ENCODE results near the gene CAMSAP2. TPM values are rescaled to one million over a fixed set of nuclear protein-coding genes. Genes with fewer than 3 reads are reported as not detected.

The CAMSAP2 gene
- total RNA-seq, 1 donor = 50.3 TPM

DNA sequence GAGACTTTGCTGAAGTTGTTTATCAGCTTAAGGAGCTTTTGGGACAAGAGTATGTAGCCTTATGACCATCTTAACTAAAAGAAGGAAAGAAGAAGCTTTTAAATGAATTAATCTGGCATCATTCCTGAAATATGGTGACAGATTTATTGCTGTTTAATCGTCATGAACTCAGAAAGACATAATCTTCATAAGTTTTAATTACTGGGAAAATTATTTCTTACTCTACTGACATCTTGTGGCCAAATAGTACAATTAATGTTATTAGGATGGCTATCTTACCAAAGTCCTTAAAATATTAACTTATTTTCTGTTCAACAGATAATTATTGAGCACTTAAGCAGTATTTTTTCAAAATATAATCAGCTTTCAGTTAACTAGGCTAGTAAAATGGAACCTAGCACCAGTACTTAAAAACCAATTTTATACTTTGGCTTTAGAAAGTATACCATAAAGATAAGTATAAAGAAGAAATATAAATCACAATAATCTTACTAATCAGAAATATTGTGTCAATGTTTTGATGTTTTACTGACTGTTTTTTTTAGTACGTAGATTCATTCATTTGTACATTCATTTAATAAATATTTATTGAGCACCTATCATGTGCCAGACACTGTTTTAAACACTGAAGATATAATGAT lies 99.4 kb downstream of the CAMSAP2 start:
- Histone ChIP-seq H3K27ac (ENCODE audit: low read depth, low read length) (peak overlapping the region; percentile 82), H3K27me3 (ENCODE audit: insufficient read depth, low read length) (no peaks in the 10 kb centered on the region), H2AFZ (ENCODE audit: low read length) (no peak overlapping the region), H3K4me2 (ENCODE audit: insufficient read depth, low read length) (peak overlapping the region; percentile 23), H3K36me3 (ENCODE audit: insufficient read depth, low read length) (peaks cover 22% of the 10 kb centered on the region), H3K4me1 (ENCODE audit: insufficient read depth, low read length) (peaks cover 22% of the 10 kb centered on the region), H3K79me2 (ENCODE audit: insufficient read depth, low read length) (peaks cover 35% of the 10 kb centered on the region), H3K4me3 (ENCODE audit: insufficient read depth, low read length) (no peak overlapping the region), H4K20me1 (ENCODE audit: insufficient read depth, low read length) (peaks cover 6% of the 10 kb centered on the region), H3K9me3 (ENCODE audit: low read depth, low read length) (no peaks in the 10 kb centered on the region)
- DNase-seq (ENCODE audit: insufficient read length, low spot score, missing footprints) = no peak
- TF ChIP-seq, protein P1, sequence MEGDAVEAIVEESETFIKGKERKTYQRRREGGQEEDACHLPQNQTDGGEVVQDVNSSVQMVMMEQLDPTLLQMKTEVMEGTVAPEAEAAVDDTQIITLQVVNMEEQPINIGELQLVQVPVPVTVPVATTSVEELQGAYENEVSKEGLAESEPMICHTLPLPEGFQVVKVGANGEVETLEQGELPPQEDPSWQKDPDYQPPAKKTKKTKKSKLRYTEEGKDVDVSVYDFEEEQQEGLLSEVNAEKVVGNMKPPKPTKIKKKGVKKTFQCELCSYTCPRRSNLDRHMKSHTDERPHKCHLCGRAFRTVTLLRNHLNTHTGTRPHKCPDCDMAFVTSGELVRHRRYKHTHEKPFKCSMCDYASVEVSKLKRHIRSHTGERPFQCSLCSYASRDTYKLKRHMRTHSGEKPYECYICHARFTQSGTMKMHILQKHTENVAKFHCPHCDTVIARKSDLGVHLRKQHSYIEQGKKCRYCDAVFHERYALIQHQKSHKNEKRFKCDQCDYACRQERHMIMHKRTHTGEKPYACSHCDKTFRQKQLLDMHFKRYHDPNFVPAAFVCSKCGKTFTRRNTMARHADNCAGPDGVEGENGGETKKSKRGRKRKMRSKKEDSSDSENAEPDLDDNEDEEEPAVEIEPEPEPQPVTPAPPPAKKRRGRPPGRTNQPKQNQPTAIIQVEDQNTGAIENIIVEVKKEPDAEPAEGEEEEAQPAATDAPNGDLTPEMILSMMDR (IDR thresholded peaks at IDR 0.05; ENCODE audit: extremely low read depth, low read depth, low read length) = peak; percentile 49

DNA sequence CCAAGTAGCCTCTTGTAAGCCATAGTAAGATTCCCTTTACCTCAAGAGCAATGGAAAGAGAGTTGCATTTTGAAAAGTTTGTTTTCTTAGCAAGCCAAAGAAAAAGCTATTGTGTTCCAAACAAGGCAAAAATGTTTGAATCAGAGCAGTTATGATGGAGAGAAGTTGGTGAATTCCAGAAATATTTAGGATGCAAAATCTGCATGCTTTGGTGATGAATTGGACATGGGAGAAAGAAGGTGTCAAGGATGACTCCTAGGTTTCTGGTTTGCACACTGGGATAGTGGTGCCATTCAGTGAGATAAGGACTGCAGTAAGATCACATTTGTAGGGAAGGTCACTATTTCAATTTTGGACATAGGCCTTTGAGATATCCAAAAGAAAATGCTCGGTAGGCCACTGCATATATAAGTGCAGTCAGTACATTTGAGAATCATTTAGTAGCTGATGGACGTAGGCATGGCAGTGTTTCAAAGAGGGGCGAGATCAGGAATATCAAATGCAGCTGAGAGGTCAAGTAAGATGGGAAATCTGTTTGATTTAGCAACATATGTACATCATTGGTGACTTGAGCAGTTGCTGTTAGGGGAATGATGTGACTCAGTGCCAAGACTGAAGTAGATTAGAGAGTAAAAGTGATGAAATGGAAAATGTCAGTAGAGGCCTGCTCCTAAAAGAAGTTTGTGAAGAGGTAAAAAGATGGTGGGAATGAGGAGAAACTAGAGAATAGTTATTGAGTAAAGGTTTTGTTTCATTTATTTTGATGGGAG lies 100.2 kb downstream of the CAMSAP2 start:
- Histone ChIP-seq H3K4me1 (ENCODE audit: insufficient read depth, low read length) (peaks cover 22% of the 10 kb centered on the region), H3K79me2 (ENCODE audit: insufficient read depth, low read length) (peaks cover 36% of the 10 kb centered on the region), H3K27me3 (ENCODE audit: insufficient read depth, low read length) (no peaks in the 10 kb centered on the region), H2AFZ (ENCODE audit: low read length) (no peak overlapping the region), H3K36me3 (ENCODE audit: insufficient read depth, low read length) (peaks cover 28% of the 10 kb centered on the region), H3K4me2 (ENCODE audit: insufficient read depth, low read length) (peak overlapping the region; percentile 23), H3K9me3 (ENCODE audit: low read depth, low read length) (no peaks in the 10 kb centered on the region), H3K4me3 (ENCODE audit: insufficient read depth, low read length) (no peak overlapping the region), H3K27ac (ENCODE audit: low read depth, low read length) (peak overlapping the region; percentile 82), H4K20me1 (ENCODE audit: insufficient read depth, low read length) (peaks cover 6% of the 10 kb centered on the region)
- TF ChIP-seq, protein P1 (IDR thresholded peaks at IDR 0.05; ENCODE audit: extremely low read depth, low read depth, low read length) = no peak
- DNase-seq (ENCODE audit: insufficient read length, low spot score, missing footprints) = no peak

DNA sequence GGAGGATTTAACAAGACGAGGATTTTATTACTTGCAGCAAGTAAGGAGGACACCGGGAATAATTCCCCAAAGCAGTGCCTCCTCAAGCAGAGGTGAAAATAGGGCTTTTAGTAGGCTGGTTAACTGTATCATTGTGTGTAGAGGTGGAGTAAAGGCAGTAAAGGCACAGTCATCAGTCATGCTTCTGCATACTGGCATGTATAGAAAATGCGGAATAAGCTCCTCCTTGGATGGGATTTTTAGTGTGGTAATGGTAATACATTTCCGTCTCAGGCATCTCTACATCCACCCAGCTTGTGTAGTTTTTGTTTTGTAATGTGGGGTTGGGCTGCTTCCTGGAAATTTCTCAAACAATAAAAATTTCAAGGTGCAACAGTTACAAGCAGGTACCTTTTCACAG lies 106.7 kb downstream of the CAMSAP2 start:
- Histone ChIP-seq H3K79me2 (ENCODE audit: insufficient read depth, low read length) (peaks cover 16% of the 10 kb centered on the region), H3K4me3 (ENCODE audit: insufficient read depth, low read length) (no peak overlapping the region), H3K27me3 (ENCODE audit: insufficient read depth, low read length) (no peaks in the 10 kb centered on the region), H3K4me1 (ENCODE audit: insufficient read depth, low read length) (no peaks in the 10 kb centered on the region), H2AFZ (ENCODE audit: low read length) (no peak overlapping the region), H3K9me3 (ENCODE audit: low read depth, low read length) (no peaks in the 10 kb centered on the region), H3K27ac (ENCODE audit: low read depth, low read length) (no peak overlapping the region), H4K20me1 (ENCODE audit: insufficient read depth, low read length) (no peaks in the 10 kb centered on the region), H3K4me2 (ENCODE audit: insufficient read depth, low read length) (no peak overlapping the region), H3K36me3 (ENCODE audit: insufficient read depth, low read length) (peaks cover 63% of the 10 kb centered on the region)
- no peak for DNase-seq (ENCODE audit: insufficient read length, low spot score, missing footprints)
- TF ChIP-seq, protein P1 (IDR thresholded peaks at IDR 0.05; ENCODE audit: extremely low read depth, low read depth, low read length) = no peak

DNA sequence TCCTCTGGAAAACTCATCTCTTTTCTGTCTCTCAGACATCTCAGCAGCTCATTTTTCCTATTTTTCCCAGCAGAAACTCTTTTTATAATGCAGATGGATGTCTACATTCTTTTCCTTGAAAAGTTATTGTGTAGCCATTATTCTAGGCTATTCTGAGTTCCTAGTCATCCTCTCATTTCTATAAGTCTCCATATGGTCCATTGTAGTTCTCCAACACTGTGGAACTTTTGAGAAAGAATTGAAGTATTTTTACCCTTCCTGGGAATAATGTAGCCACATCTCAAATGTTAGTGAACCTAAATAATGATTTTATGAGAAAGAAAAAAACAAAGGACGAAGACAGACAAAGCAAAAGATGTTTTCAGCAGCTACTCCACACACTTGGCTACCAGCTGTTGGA lies 107.7 kb downstream of the CAMSAP2 start:
- DNase-seq (ENCODE audit: insufficient read length, low spot score, missing footprints) = no peak
- TF ChIP-seq, protein P1 (IDR thresholded peaks at IDR 0.05; ENCODE audit: extremely low read depth, low read depth, low read length) = no peak
- peaks cover 67% of the 10 kb centered on the region for H3K36me3 ChIP-seq (ENCODE audit: insufficient read depth, low read length)
- no peaks in the 10 kb centered on the region for H3K4me1 ChIP-seq (ENCODE audit: insufficient read depth, low read length)
- peaks cover 12% of the 10 kb centered on the region for H3K79me2 ChIP-seq (ENCODE audit: insufficient read depth, low read length)
- no peak overlapping the region for H3K4me2 ChIP-seq (ENCODE audit: insufficient read depth, low read length)
- no peaks in the 10 kb centered on the region for H3K27me3 ChIP-seq (ENCODE audit: insufficient read depth, low read length)
- no peaks in the 10 kb centered on the region for H3K9me3 ChIP-seq (ENCODE audit: low read depth, low read length)
- H2AFZ ChIP-seq (ENCODE audit: low read length) = no peak overlapping the region
- no peaks in the 10 kb centered on the region for H4K20me1 ChIP-seq (ENCODE audit: insufficient read depth, low read length)
- H3K4me3 ChIP-seq (ENCODE audit: insufficient read depth, low read length) = no peak overlapping the region
- H3K27ac ChIP-seq (ENCODE audit: low read depth, low read length) = no peak overlapping the region

Data from osteoblast (primary cell).